SU-DHL-6 (cell line): ENCODE measurements around the gene PTPRK.

ENCODE experiments used
- H2AFZ ChIP-seq: fragments of 200-600 bp; sonication (generic); 2 replicates; pipeline ENCODE4 v1.6.1; 2014; ENCODE audit warnings: low read depth, mild to moderate bottlenecking, moderate library complexity, mixed read lengths, antibody characterized with exemption, low read length; ENCODE audit not compliant: severe bottlenecking
- H3F3A ChIP-seq: fragments of 200-600 bp; shearing (Covaris generic); 2 replicates; pipeline ENCODE4 v1.6.0; 2016; ENCODE audit warnings: antibody characterized with exemption, mild to moderate bottlenecking; ENCODE audit not compliant: insufficient read depth
- H3K27ac ChIP-seq: fragments of 200-600 bp; sonication (generic); 2 replicates; pipeline ENCODE4 v1.5.1; 2016; ENCODE audit warnings: low read depth, mild to moderate bottlenecking, low read length, moderate library complexity, mixed read lengths
- H3K27me3 ChIP-seq: fragments of 200-600 bp; sonication (generic), shearing (Covaris generic); 2 replicates; pipeline ENCODE4 v1.6.0; 2014; ENCODE audit warnings: mild to moderate bottlenecking, low read length
- H3K36me3 ChIP-seq: fragments of 200-600 bp; sonication (generic); 2 replicates; pipeline ENCODE4 v1.6.1; 2014; ENCODE audit warnings: mild to moderate bottlenecking, low read length, mixed read lengths
- H3K4me2 ChIP-seq: fragments of 300-600, 200-600 bp; shearing (Covaris generic), sonication (generic); 2 replicates; pipeline ENCODE4 v1.6.0; 2014; ENCODE audit warnings: low read length, low read depth, mild to moderate bottlenecking; ENCODE audit not compliant: poor library complexity, severe bottlenecking
- H3K4me3 ChIP-seq: fragments of 200-600 bp; sonication (generic); 2 replicates; pipeline ENCODE4 v1.5.1; 2014; ENCODE audit warnings: antibody characterized with exemption, low read length, mild to moderate bottlenecking, mixed read lengths; ENCODE audit not compliant: insufficient read depth, poor library complexity, severe bottlenecking
- H3K79me2 ChIP-seq: fragments of 200-600 bp; sonication (generic); 2 replicates; pipeline ENCODE4 v1.6.1; 2014; ENCODE audit warnings: mild to moderate bottlenecking, low read length, moderate library complexity; ENCODE audit not compliant: insufficient read depth
- H3K9ac ChIP-seq: fragments of 200-600 bp; sonication (generic); 2 replicates; pipeline ENCODE4 v1.7.0; 2014; ENCODE audit warnings: mild to moderate bottlenecking, low read length
- H3K9me2 ChIP-seq: fragments of 200-600 bp; sonication (generic); replicated peaks from 2 replicates; pipeline ENCODE4 v1.6.1; 2014; ENCODE audit warnings: low read length; ENCODE audit not compliant: insufficient read depth
- H3K9me3 ChIP-seq: fragments of 200-600 bp; sonication (generic); 2 replicates; pipeline ENCODE4 v1.6.1; 2014; ENCODE audit warnings: low read length, mixed read lengths; ENCODE audit not compliant: insufficient read depth
- H4K20me1 ChIP-seq: fragments of 200-600 bp; sonication (generic); 2 replicates; pipeline ENCODE4 v1.6.1; 2014; ENCODE audit warnings: low read depth, mild to moderate bottlenecking, antibody characterized with exemption, low read length, moderate library complexity, mixed read lengths
- CTCF ChIP-seq: fragments of 200-600 bp; sonication (generic); IDR thresholded peaks from one replicate; pipeline ENCODE4 v1.5.1; 2017; ENCODE audit warnings: antibody characterized with exemption, mild to moderate bottlenecking, low read length, moderate library complexity; ENCODE audit not compliant: insufficient read depth, poor library complexity, severe bottlenecking
- EZH2phosphoT487 ChIP-seq: fragments of 200-600 bp; sonication (generic), shearing (Covaris generic); conservative IDR thresholded peaks from 2 replicates; pipeline ENCODE4 v1.6.1; 2018; ENCODE audit warnings: mild to moderate bottlenecking, antibody characterized with exemption, low read length, moderate library complexity, mixed read lengths

Gene PTPRK

GRCh38 chr6:128397996-128398395 is 122.4 kb downstream of the PTPRK start:
- Histone ChIP-seq H2AFZ (no peak overlapping the region), H4K20me1 (no peaks in the 10 kb centered on the region), H3K36me3 (no peaks in the 10 kb centered on the region), H3K9me3 (no peaks in the 10 kb centered on the region), H3K4me3 (no peak overlapping the region), H3K9ac (no peak overlapping the region), H3K27ac (no peak overlapping the region), H3K27me3 (no peaks in the 10 kb centered on the region), H3K79me2 (no peaks in the 10 kb centered on the region), H3K9me2 (no peaks in the 10 kb centered on the region), H3K4me2 (no peak overlapping the region), H3F3A (no peaks in the 10 kb centered on the region)
- no peak for TF ChIP-seq CTCF
- no peak for TF ChIP-seq EZH2phosphoT487

- H4K20me1 ChIP-seq: no peaks in the 10 kb centered on the region
- no peak overlapping the region for H2AFZ ChIP-seq
- H3F3A ChIP-seq: no peaks in the 10 kb centered on the region
- H3K4me3 ChIP-seq: no peak overlapping the region
- TF ChIP-seq CTCF (no peak), EZH2phosphoT487 (no peak)
- H3K36me3 ChIP-seq: no peaks in the 10 kb centered on the region
- H3K27me3 ChIP-seq: no peaks in the 10 kb centered on the region
- no peaks in the 10 kb centered on the region for H3K9me2 ChIP-seq
- H3K27ac ChIP-seq: no peak overlapping the region
- H3K79me2 ChIP-seq: no peaks in the 10 kb centered on the region
- no peak overlapping the region for H3K4me2 ChIP-seq
- no peak overlapping the region for H3K9ac ChIP-seq
- H3K9me3 ChIP-seq: no peaks in the 10 kb centered on the region
Measured at GRCh38 chr6:128395596-128395995, 124.8 kb downstream of the PTPRK start.

GRCh38 chr6:128395188-128395587 is 125.2 kb downstream of the PTPRK start:
- TF ChIP-seq CTCF (no peak), EZH2phosphoT487 (no peak)
- Histone ChIP-seq H3F3A (no peaks in the 10 kb centered on the region), H2AFZ (no peak overlapping the region), H3K4me2 (no peak overlapping the region), H3K4me3 (no peak overlapping the region), H4K20me1 (no peaks in the 10 kb centered on the region), H3K9me3 (no peaks in the 10 kb centered on the region), H3K9me2 (no peaks in the 10 kb centered on the region), H3K9ac (no peak overlapping the region), H3K36me3 (no peaks in the 10 kb centered on the region), H3K27ac (no peak overlapping the region), H3K27me3 (no peaks in the 10 kb centered on the region), H3K79me2 (no peaks in the 10 kb centered on the region)

- H3K27me3 ChIP-seq: no peaks in the 10 kb centered on the region
- H3K9me3 ChIP-seq: no peaks in the 10 kb centered on the region
- no peak overlapping the region for H3K9ac ChIP-seq
- no peak overlapping the region for H3K4me2 ChIP-seq
- no peak overlapping the region for H3K27ac ChIP-seq
- no peaks in the 10 kb centered on the region for H3K36me3 ChIP-seq
- no peaks in the 10 kb centered on the region for H4K20me1 ChIP-seq
- H3K9me2 ChIP-seq: no peaks in the 10 kb centered on the region
- no peaks in the 10 kb centered on the region for H3K79me2 ChIP-seq
- H2AFZ ChIP-seq: no peak overlapping the region
- no peaks in the 10 kb centered on the region for H3F3A ChIP-seq
- TF ChIP-seq EZH2phosphoT487: no peak
- no peak for TF ChIP-seq CTCF
- H3K4me3 ChIP-seq: no peak overlapping the region
Measured at GRCh38 chr6:128394167-128394566, 126.2 kb downstream of the PTPRK start.
